Stimulated activated naive CD4-positive, alpha-beta T cell treated with Interleukin-2 at 50 U/mL for 16 hours (primary cell): ENCODE measurements around the gene BICD1.
"Not testable (repeated sequence)": the region's sequence is repeated elsewhere in the genome, so short reads cannot be mapped to it uniquely, and the experiment has no call there.

Source experiments
- DNase-seq: peaks from one replicate; lab custom pipeline; 2025; lab: John Stamatoyannopoulos, UW

The BICD1 gene

DNA sequence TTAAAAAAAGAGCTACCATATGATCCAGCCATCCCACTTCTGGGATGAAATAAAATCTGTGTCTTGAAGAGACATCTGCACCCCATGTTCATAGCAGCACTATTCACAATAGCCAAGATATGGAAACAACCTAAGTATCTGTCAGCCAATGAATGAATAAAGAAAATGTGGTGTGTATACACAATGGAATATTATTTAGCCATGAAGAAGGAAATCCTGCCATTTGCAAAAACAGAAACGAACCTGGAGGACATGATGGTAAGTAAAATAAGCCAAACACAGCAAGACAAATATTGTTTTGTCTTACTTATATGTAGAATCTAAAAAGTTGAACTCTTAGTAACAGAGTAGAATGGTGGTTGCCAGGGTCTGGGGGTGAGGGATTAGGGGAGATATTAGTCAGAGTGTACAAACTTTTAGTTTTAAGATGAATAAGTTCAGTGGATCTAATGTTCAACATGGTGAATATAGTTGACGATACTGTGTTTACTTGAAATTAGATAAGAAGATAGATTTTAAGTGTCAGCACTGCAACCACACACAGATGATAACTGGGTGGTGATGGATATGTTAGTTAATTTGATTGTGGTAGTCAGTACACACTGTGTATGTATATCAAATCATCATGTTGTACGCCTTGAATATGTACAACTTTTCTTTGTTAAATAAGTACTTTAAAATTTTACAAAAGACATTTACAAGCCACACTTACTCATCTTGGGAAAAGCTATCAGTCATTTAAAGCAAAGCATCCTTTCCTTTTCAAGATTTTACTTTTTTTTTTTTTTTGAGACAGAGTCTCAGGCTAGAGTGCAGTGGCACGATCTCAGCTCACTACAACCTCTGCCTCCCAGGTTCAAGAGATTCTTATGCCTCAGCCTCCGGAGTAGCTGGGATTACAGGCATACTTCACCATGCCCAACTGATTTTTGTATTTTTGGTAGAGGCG is 89.9 kb downstream of the BICD1 start:
- no peak for DNase-seq

- no peak for DNase-seq
Observed at GRCh38 chr12:32197421-32197820, 90.8 kb downstream of the BICD1 start.

DNA sequence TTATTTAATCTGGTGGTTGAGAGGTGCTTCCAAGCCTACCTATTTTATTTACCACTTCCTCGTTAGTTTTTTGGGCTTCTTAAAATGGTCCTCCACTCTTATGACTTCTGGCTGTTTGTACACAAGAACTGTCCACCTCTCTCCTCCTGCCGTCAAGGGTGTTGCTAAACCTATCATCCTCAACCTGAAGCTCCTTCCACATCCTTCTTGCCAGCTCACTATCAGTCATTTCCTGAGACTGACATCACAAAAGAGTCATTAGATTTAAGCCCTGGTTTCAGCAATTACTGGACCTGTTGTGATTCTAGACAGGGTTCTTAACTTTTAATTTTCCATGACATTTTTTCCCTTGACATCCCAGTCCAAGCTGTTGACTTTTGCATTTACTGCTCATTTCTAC is 91.9 kb downstream of the BICD1 start:
- no peak for DNase-seq

GRCh38 chr12:32201096-32201495 is 94.4 kb downstream of the BICD1 start:
- DNase-seq, result no peak

GRCh38 chr12:32201976-32202375 is 95.3 kb downstream of the BICD1 start:
- DNase-seq, result no peak

DNA sequence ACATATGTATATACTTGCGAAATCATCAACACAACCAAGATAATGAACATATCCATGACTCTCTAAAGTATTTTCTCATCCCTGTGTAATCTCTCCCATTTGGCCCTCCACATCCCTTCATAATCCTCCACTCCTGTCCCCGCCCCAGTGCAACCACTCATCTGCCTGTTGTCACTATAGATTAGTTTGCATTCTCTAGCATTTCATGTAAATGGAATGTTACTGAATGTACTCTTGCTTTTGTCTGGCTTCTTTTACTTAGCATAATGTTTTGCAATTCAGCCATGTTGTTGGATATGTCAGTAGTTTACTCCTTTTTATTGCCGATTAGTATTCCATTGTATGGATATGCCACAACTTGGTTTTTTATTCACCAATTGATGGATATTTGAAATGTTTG is 99.1 kb downstream of the BICD1 start:
- DNase-seq, result no peak

- no peak for DNase-seq
Observed at GRCh38 chr12:32208355-32208754, 101.7 kb downstream of the BICD1 start.

- no peak for DNase-seq
Observed at GRCh38 chr12:32211066-32211899, 104.6 kb downstream of the BICD1 start.

GRCh38 chr12:32211900-32212156 is 105.2 kb downstream of the BICD1 start:
- no peak for DNase-seq

DNA sequence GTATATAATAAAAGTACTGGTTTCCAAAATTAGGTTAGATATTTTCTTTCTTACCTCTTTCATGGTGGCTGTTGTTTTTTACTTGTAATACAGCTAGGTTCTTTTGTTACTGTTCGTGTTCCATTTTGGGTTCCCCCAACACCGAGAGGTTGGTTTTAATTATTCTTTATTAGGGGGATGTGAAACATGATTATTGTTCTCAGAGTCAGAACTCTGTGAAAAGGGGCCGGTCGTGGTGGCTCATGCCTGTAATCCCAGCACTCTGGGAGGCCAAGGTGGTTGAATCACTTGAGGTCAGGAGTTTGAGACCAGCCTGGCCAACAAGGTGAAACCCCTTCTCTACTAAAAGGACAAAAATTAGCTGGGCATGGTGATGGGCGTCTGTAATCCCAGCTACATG is 108.1 kb downstream of the BICD1 start:
- DNase-seq, result no peak

DNA sequence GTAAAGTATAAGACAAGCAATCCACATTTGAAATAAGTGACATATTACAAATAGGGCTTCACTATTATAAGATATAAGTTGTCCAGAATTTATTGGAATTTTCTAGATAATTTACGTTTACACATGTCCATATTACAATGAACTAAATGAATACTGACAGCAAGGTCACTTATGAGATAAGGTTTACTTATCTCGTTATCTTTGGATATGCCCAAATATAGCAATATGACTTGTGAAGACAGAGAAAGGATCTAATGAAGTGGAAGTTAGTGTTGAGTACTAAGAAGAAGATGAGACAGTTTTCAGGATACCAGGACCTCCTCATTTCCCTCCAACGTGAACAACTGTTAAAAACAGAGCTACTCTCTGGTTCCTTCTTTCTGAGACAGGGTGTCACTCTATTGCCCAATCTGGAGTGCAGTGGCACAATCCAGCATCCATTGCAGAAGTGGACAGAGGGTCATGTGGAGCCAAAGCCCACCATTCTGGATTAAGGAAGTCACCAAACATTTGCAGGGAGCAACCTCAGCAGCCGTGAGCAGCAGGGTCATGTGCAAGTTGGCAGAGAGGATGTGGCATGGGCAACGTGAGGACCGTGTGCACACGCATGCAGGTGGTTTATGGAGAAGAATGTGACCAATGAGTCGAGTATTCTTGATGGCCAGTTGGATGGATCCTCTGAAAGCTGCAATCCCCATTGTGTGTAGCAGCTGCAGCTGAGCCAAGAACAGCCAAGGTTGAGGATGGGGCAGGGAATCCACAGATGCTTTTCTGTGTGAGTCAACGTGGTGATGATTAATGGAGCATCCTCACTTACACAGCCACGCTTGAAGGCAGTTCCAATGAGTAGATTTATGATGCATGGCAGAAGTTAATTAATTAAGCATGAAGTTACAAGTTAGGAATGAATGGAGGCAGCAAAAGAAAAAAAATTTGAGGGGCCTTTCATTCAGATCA is 111.0 kb downstream of the BICD1 start:
- no peak for DNase-seq

DNA sequence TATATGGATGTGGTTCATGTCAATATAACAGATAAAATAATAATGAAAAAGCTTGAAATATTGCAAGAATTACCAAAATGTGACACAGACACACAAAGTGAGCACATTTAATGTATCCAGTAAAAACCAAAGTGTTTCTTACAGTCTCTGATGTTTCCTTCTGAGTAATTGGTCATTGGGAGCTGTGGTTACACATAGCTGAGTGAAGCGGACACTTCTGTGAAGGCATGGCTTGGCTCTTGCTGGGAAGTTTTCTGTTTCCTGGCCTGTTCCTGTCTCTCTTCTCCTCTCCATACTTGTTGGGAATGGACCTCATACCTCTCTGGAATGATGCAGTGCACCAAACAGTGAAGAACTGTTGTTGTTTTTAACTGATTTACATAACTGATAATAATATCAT is 117.3 kb downstream of the BICD1 start:
- no peak for DNase-seq

- DNase-seq, result no peak
Observed at GRCh38 chr12:32226768-32227167, 120.1 kb downstream of the BICD1 start.

DNA sequence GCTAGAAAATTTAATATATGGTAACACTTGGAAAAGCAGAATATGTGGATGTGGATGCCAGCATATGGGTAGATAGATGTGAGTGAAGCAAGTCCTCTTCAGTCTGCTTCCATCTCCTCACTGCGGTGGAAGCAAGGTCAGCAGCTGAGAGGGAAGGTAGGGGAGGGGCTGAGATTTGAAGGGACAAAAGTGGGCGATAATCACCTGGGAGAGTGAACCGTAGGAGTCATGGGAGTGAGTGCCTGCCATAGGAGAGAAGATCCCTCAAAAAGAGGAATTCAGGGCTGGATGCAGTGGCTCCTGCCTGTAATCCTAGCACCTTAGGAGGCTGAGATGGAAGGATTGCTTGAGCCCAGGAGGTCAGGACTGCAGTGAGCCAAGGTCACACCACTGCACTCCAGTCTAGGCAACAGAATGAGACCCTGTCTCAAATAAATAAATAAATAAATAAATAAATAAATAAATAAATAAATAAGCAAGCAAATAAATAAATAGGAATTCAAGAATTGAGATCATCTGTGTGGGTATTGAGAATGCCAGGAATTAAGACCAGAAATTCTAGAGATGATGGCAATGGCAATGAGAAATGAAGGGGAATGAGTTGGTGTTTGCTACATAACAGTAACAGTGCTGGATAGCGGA is 123.4 kb downstream of the BICD1 start:
- no peak for DNase-seq

GRCh38 chr12:32230613-32230993 is 124.0 kb downstream of the BICD1 start:
- no peak for DNase-seq

- not testable (repeated sequence) for DNase-seq
Observed at GRCh38 chr12:32231361-32231760, 124.7 kb downstream of the BICD1 start.

GRCh38 chr12:32233568-32233967 is 126.9 kb downstream of the BICD1 start:
- no peak for DNase-seq

GRCh38 chr12:32235251-32235650 is 128.6 kb downstream of the BICD1 start:
- DNase-seq, result no peak

DNA sequence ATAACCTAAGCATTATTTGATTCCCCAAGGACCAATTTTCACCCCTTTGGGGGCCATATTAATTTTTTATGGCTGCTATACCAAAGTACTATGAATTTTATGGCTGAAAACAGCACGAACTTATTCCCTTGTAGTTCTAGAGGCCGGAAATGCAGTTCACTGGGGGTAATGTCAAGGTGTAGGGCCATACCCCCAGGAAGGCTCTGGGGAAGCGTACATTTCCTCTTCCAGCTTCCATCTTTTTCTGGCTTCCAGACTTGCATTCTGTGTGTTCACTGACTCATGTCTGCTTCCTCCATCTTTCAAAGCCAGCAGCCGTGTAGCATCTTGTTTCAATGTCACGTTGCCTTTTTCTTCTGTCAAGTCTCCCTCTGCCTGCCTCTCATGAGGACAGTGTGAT is 133.5 kb downstream of the BICD1 start:
- no peak for DNase-seq

DNA sequence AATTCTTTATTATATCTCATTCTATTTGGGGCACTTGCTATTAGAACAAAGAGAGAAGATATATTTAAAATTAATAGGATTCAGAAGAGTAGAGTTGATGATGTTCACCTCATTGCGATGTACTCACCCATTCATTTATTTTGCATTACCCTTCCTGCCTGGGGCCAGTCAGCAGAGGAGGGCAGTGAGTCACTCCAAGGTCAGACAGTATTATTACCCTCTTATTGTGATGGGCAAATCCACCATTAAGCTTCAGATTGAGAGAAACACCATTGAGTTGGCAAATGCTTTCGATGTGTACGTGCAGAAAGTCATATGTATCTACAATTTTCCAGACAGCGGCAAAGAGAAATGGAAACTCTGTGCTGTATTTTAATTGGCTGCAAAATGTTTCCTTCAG is 134.2 kb downstream of the BICD1 start:
- no peak for DNase-seq

DNA sequence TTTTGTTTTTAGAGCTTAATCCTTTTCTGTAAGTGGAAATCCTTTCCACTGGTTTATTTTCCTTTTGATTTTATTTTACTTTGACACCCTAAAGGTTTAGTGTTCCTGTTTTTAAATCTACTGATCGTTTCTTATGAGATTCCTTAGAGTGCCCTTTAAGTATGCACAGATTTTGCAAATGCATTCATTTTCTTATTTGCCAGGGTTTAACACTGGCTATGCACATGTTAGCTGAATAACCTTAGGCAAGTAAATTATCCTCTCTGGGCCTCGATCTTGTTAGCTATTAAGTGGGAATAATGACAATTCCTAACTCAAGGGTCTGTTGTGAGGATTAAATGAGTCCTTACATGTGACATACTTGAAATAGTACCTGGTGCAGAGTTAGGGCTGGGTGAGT is 136.0 kb downstream of the BICD1 start:
- no peak for DNase-seq
